ENCODE results near the gene AMIGO2.

GRCh38 chr12:47094804-47095203, 15.0 kb upstream of the AMIGO2 start:
- TF ChIP-seq CTCF (IDR thresholded peaks at IDR 0.05 in 8 of 11, conservative IDR thresholded peaks at IDR 0.05 in 3 of 11) (no peak), POLR2A (IDR thresholded peaks at IDR 0.05) (no peak)
